ENCODE measurements around the gene EEA1. TPM values are rescaled to one million over a fixed set of nuclear protein-coding genes. Genes with fewer than 3 reads are reported as not detected.

The EEA1 gene
- total and polyA plus RNA-seq, 2 of the 8 experiments (the other 6 are each of a cell fraction or from before 2014, with no cell fraction given): 1.0 to 18.8 TPM

GRCh38 chr12:92899386-92900001 is 29.6 kb downstream of the EEA1 start:
- H3K14ac ChIP-seq (ENCODE audit: insufficient read length): no peak overlapping the region
- no peak overlapping the region for H3K4ac ChIP-seq (replicated peaks; ENCODE audit: insufficient read length, low read depth, low read length)
- no peak overlapping the region for H3K9ac ChIP-seq (replicated peaks in 1 of 4; ENCODE audit: extremely low read depth in 1 of 4, low read depth in 3 of 4, low read length in 3 of 4)
- DNase-seq (ENCODE audit: low read depth in 1 of 2, low spot score in 2 of 2): peak in 1 of 2 experiments; percentile 21
- no peak overlapping the region for H3K4me3 ChIP-seq (ENCODE audit: extremely low read depth in 1 of 4, insufficient read depth in 2 of 4, low read depth in 3 of 4, low read length in 4 of 4)
- peak overlapping the region; percentile 26 for H4K91ac ChIP-seq (replicated peaks; ENCODE audit: insufficient read length, low read length)
- H3K4me1 ChIP-seq (replicated peaks in 1 of 4; ENCODE audit: control insufficient read depth in 3 of 4, insufficient read depth in 4 of 4, low read length in 3 of 4): peaks cover 0 to 3% (median 0%) of the 10 kb centered on the region in 4 experiments; a peak in 1 of 7 replicates
- no peak for FAIRE-seq
- H2AFZ ChIP-seq (ENCODE audit: low read length): no peak overlapping the region
- H2BK20ac ChIP-seq (ENCODE audit: low read length): no peak overlapping the region
- no peak overlapping the region for H2BK120ac ChIP-seq (replicated peaks; ENCODE audit: low read depth, low read length)
- 0 out of 2 replicates have a peak overlapping the region, but pooled peaks have one; percentile 63 for H2BK12ac ChIP-seq (ENCODE audit: low read depth, low read length)
- ChIA-PET POLR2A (ENCODE audit: partially characterized antibody) (interaction anchor here (0.6 to 0.8 kb wide), 2 partner anchors 11 to 931 kb away, joined by 3 read pairs; no protein-coding TSS in a partner anchor), CTCF (ENCODE audit: partially characterized antibody) (interaction anchor here (0.9 kb wide), 1 partner anchor 9 kb away, joined by 3 read pairs; no protein-coding TSS in a partner anchor)
- H2BK15ac ChIP-seq (ENCODE audit: low read length): no peak overlapping the region
- H2BK5ac ChIP-seq (ENCODE audit: low read depth, low read length): no peak overlapping the region
- no peak overlapping the region for H3K27ac ChIP-seq (ENCODE audit: low read depth, low read length)
- peaks cover 0 to 12% of the 10 kb centered on the region in 2 experiments; a peak in 2 of 4 replicates for H3K79me2 ChIP-seq (ENCODE audit: control insufficient read depth in 1 of 2, insufficient read depth in 2 of 2, low read length in 2 of 2)
- H2AK5ac ChIP-seq (ENCODE audit: low read depth, low read length): no peak overlapping the region
- H3K36me3 ChIP-seq (ENCODE audit: control insufficient read depth in 2 of 4, insufficient read depth in 4 of 4, low read length in 3 of 4): no peaks in the 10 kb centered on the region
- H3K23ac ChIP-seq (ENCODE audit: insufficient read length): no peak overlapping the region
- H4K5ac ChIP-seq (ENCODE audit: insufficient read length, low read depth, low read length): no peak overlapping the region
- H3K56ac ChIP-seq (replicated peaks; ENCODE audit: insufficient read length, low read depth, low read length): no peak overlapping the region
- 0 out of 2 replicates have a peak overlapping the region, but pooled peaks have one; percentile 19 for H3K18ac ChIP-seq (ENCODE audit: extremely low read depth, low read length)
- WGBS, 2 experiments (ENCODE audit: extremely low coverage in 1 of 2, insufficient coverage in 1 of 2, insufficient read length in 1 of 2, insufficient replicate concordance in 2 of 2, low coverage in 1 of 2, low lambda C conversion rate in 2 of 2, missing lambda C conversion rate in 1 of 2): 90% methylated on average over 3 of the region's 3 CpGs; no CpG with 5 or more reads in 1 of the 2 experiments
- no peaks in the 10 kb centered on the region for H3K9me3 ChIP-seq (ENCODE audit: insufficient read depth in 2 of 2, low read depth in 1 of 2, low read length in 1 of 2)
- H3K4me2 ChIP-seq (ENCODE audit: insufficient read depth in 1 of 2, low read depth in 2 of 2, low read length in 2 of 2): no peak overlapping the region
- H4K20me1 ChIP-seq (replicated peaks in 1 of 2; ENCODE audit: control insufficient read depth in 1 of 2, insufficient read depth in 2 of 2, low read length in 2 of 2): no peaks in the 10 kb centered on the region
- H3K23me2 ChIP-seq (ENCODE audit: low read depth, low read length): no peaks in the 10 kb centered on the region
- no peaks in the 10 kb centered on the region; the same call in 1 of the 2 replicates for H3K79me1 ChIP-seq (ENCODE audit: low read depth, low read length)
- H4K8ac ChIP-seq (ENCODE audit: extremely low read depth, insufficient read depth, low read length): 0 out of 2 replicates have a peak overlapping the region, but pooled peaks have one; percentile 4
- no peaks in the 10 kb centered on the region for H3K27me3 ChIP-seq (replicated peaks in 1 of 4; ENCODE audit: control insufficient read depth in 3 of 4, extremely low read depth in 1 of 4, insufficient read depth in 3 of 4, low read length in 3 of 4)
- no peak for TF ChIP-seq POLR2A (IDR thresholded peaks at IDR 0.05; ENCODE audit: control extremely low read depth in 1 of 2, low read depth in 2 of 2, low read length in 2 of 2)
- no peak for TF ChIP-seq USF2 (IDR thresholded peaks at IDR 0.05; ENCODE audit: low read length)
- TF ChIP-seq SAP30 (IDR thresholded peaks at IDR 0.05; ENCODE audit: insufficient read depth, insufficient replicate concordance, low read length): no peak
- no peak for TF ChIP-seq POU5F1 (IDR thresholded peaks at IDR 0.05; ENCODE audit: low read depth, low read length)

Measured in H1 (cell line).